ENCODE data around the gene POLR3A. TPM values are rescaled to one million over a fixed set of nuclear protein-coding genes. Genes with fewer than 3 reads are reported as not detected.

Gene POLR3A
- total RNA-seq, 1 donor from 2014 or later: 16.9 TPM

DNA sequence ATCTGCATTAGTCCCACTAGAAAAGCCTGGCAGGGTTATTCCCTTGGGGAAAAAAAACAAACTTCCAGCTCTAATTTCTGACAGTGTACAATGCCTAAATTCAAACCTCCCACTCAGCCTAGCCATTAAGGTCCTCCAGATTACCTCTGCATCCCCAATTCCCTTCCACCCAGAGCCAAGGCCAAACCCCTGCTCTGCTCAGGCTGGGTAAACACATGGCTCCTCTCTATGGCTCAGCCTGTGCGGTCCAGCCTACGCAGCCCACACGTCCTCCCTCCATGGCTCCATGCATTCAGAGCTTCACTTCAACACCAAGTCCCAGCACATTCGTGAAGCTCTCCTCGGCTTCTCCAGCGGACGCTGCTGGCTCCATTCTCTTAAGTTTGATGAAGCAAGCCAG, 107.9 kb downstream of the POLR3A start:
- Histone ChIP-seq H3K27me3 (no peaks in the 10 kb centered on the region), H3K27ac (no peak overlapping the region), H3K9me3 (no peaks in the 10 kb centered on the region), H3K36me3 (no peaks in the 10 kb centered on the region), H3K4me1 (peaks cover 65% of the 10 kb centered on the region), H3K4me3 (no peak overlapping the region)
- no peak for DNase-seq (ENCODE audit: extremely low spot score in 2 of 2)
- intact Hi-C loops (cut with DNase I): loop anchor here (10.0 kb wide), 1 partner anchor 77 kb away; no protein-coding TSS in a partner anchor
- TF ChIP-seq, protein P1, sequence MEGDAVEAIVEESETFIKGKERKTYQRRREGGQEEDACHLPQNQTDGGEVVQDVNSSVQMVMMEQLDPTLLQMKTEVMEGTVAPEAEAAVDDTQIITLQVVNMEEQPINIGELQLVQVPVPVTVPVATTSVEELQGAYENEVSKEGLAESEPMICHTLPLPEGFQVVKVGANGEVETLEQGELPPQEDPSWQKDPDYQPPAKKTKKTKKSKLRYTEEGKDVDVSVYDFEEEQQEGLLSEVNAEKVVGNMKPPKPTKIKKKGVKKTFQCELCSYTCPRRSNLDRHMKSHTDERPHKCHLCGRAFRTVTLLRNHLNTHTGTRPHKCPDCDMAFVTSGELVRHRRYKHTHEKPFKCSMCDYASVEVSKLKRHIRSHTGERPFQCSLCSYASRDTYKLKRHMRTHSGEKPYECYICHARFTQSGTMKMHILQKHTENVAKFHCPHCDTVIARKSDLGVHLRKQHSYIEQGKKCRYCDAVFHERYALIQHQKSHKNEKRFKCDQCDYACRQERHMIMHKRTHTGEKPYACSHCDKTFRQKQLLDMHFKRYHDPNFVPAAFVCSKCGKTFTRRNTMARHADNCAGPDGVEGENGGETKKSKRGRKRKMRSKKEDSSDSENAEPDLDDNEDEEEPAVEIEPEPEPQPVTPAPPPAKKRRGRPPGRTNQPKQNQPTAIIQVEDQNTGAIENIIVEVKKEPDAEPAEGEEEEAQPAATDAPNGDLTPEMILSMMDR (IDR thresholded peaks at IDR 0.05): no peak
- TF ChIP-seq POLR2A (IDR thresholded peaks at IDR 0.05) (no peak), POLR2AphosphoS5 (IDR thresholded peaks at IDR 0.05; ENCODE audit: insufficient read depth in 1 of 2, low read depth in 1 of 2) (no peak)

- intact Hi-C loops (cut with DNase I): loop anchor here (10.0 kb wide), 1 partner anchor 76 kb away; no protein-coding TSS in a partner anchor
- H3K9me3 ChIP-seq: no peaks in the 10 kb centered on the region
- no peak for DNase-seq (ENCODE audit: extremely low spot score in 2 of 2)
- H3K27me3 ChIP-seq: no peaks in the 10 kb centered on the region
- TF ChIP-seq POLR2A (IDR thresholded peaks at IDR 0.05) (no peak), POLR2AphosphoS5 (IDR thresholded peaks at IDR 0.05; ENCODE audit: insufficient read depth in 1 of 2, low read depth in 1 of 2) (no peak)
- TF ChIP-seq, protein P1 (IDR thresholded peaks at IDR 0.05): no peak
- H3K27ac ChIP-seq: no peak overlapping the region
- no peaks in the 10 kb centered on the region for H3K36me3 ChIP-seq
- peaks cover 60% of the 10 kb centered on the region for H3K4me1 ChIP-seq
- no peak overlapping the region for H3K4me3 ChIP-seq
Observed at GRCh38 chr10:77920495-77920894, 108.8 kb downstream of the POLR3A start.

DNA sequence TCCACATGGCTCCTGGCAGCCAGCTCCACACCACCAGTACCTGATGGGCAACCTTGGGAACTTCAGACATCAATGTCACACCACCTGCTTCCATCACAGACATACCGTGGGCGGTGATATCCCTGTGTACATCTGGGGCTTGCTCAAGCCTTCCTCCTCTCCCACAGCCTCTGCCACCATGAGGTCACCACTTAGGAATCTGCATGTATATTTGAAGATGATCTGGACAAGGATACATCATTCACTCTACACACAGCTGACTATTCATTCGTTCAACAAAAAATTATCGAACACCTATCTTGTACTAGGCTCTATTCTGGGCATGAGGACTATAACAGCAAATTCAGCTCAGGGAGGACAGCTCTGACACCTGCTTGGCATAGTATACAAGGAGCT, 109.6 kb downstream of the POLR3A start:
- peaks cover 52% of the 10 kb centered on the region for H3K4me1 ChIP-seq
- TF ChIP-seq, protein P1 (IDR thresholded peaks at IDR 0.05): no peak
- TF ChIP-seq POLR2A (IDR thresholded peaks at IDR 0.05) (no peak), POLR2AphosphoS5 (IDR thresholded peaks at IDR 0.05; ENCODE audit: insufficient read depth in 1 of 2, low read depth in 1 of 2) (no peak)
- no peak overlapping the region for H3K4me3 ChIP-seq
- H3K36me3 ChIP-seq: no peaks in the 10 kb centered on the region
- no peak overlapping the region for H3K27ac ChIP-seq
- H3K9me3 ChIP-seq: no peaks in the 10 kb centered on the region
- intact Hi-C loops (cut with DNase I): loop anchor here (10.0 kb wide), 1 partner anchor 75 kb away; no protein-coding TSS in a partner anchor
- no peak for DNase-seq (ENCODE audit: extremely low spot score in 2 of 2)
- H3K27me3 ChIP-seq: no peaks in the 10 kb centered on the region

Small RNA genes within 50 kb of the gene (small RNA-seq; reads per million reads assigned to genes)
- not detected for gene RF00017

Other genes starting within 250 kb of the POLR3A start
- 57.5 TPM for gene DLG5, start 102.8 kb downstream of the POLR3A start, total RNA-seq
- gene RPS24, start 4.3 kb upstream of the POLR3A start, total RNA-seq: 3,291 TPM